H1 (cell line): ENCODE data around the gene C5orf58. TPM values are rescaled to one million over a fixed set of nuclear protein-coding genes. Genes with fewer than 3 reads are reported as not detected.

Experiments
- CTCF ChIA-PET: fragments of 300-600 bp; sonication (Branson Sonifier 250); formaldehyde crosslinking; loops from one replicate; lab custom pipeline; 2021; ENCODE audit not compliant: partially characterized antibody; lab: Charles Lee
- POLR2A ChIA-PET: fragments of 300-600 bp; sonication (Branson Sonifier 250); formaldehyde crosslinking; loops from one replicate; lab custom pipeline; 2021; ENCODE audit warnings: inconsistent platforms; ENCODE audit not compliant: partially characterized antibody; lab: Charles Lee
- DNase-seq, 2 experiments: peaks; one replicate each; pipeline versions ENCODE4 v3.0.0 to v3.0.0-alpha.2; 2010 to 2022; ENCODE audit warnings: low spot score in 2 of 2, low read depth in 1 of 2, mixed read lengths in 1 of 2
- FAIRE-seq: peaks from 2 replicates; lab custom pipeline; 2011; peaks lifted over from hg19 to GRCh38; lab: Jason Lieb, UNC
- H2AFZ ChIP-seq: 2 replicates; pipeline ENCODE4 v1.8.1; 2012; ENCODE audit warnings: low read length, inconsistent platforms
- H2AK5ac ChIP-seq: 2 replicates; pipeline ENCODE4 v1.6.1; 2013; ENCODE audit warnings: low read depth, low read length
- H2BK120ac ChIP-seq: replicated peaks from 2 replicates; pipeline ENCODE3; 2013; ENCODE audit warnings: low read depth, low read length, inconsistent platforms
- H2BK12ac ChIP-seq: 2 replicates; pipeline ENCODE4 v1.6.1; 2013; ENCODE audit warnings: low read depth, low read length
- H2BK15ac ChIP-seq: 2 replicates; pipeline ENCODE4 v1.6.1; 2013; ENCODE audit warnings: low read length
- H2BK20ac ChIP-seq: 2 replicates; pipeline ENCODE4 v1.6.1; 2013; ENCODE audit warnings: low read length
- H2BK5ac ChIP-seq: 2 replicates; pipeline ENCODE4 v1.6.1; 2013; ENCODE audit warnings: low read depth, low read length
- H3K14ac ChIP-seq: 2 replicates; pipeline ENCODE4 v1.6.1; 2013; ENCODE audit warnings: inconsistent platforms; ENCODE audit not compliant: insufficient read length
- H3K18ac ChIP-seq: 2 replicates; pipeline ENCODE4 v1.6.1; 2013; ENCODE audit warnings: low read length; ENCODE audit errors: extremely low read depth
- H3K23ac ChIP-seq: 2 replicates; pipeline ENCODE4 v1.6.1; 2013; ENCODE audit warnings: inconsistent platforms; ENCODE audit not compliant: insufficient read length
- H3K23me2 ChIP-seq: 2 replicates; pipeline ENCODE4 v1.6.1; 2013; ENCODE audit warnings: low read depth, low read length
- H3K27ac ChIP-seq: 2 replicates; pipeline ENCODE4 v1.6.1; 2011; ENCODE audit warnings: low read depth, low read length, inconsistent platforms
- H3K27me3 ChIP-seq, 4 experiments: replicated peaks in 1 of 4; 1 replicate in 1 of 4; 2 replicates in 3 of 4; pipeline versions ENCODE4 v1.6.1 to v1.8.1; 2011 to 2013; ENCODE audit warnings: low read length in 3 of 4, mild to moderate bottlenecking in 3 of 4, inconsistent platforms in 2 of 4, mixed read lengths in 2 of 4, moderate library complexity in 1 of 4; ENCODE audit not compliant: control insufficient read depth in 3 of 4, insufficient read depth in 3 of 4; ENCODE audit errors: extremely low read depth in 1 of 4
- H3K36me3 ChIP-seq, 4 experiments: 2 replicates each; pipeline versions ENCODE4 v1.6.1 to v1.8.1; 2011 to 2013; ENCODE audit warnings: mild to moderate bottlenecking in 4 of 4, low read length in 3 of 4, moderate library complexity in 2 of 4, control low read depth in 1 of 4, inconsistent platforms in 1 of 4; ENCODE audit not compliant: insufficient read depth in 4 of 4, control insufficient read depth in 2 of 4
- H3K4ac ChIP-seq: replicated peaks from 2 replicates; pipeline ENCODE3; 2013; ENCODE audit warnings: low read length, low read depth, mixed read lengths, inconsistent platforms; ENCODE audit not compliant: insufficient read length
- H3K4me1 ChIP-seq, 4 experiments: replicated peaks in 1 of 4; 1 replicate in 1 of 4; 2 replicates in 3 of 4; pipeline versions ENCODE4 v1.6.1 to v1.8.1; 2011 to 2013; ENCODE audit warnings: low read length in 3 of 4, inconsistent platforms in 2 of 4, mixed read lengths in 1 of 4; ENCODE audit not compliant: insufficient read depth in 4 of 4, control insufficient read depth in 3 of 4
- H3K4me2 ChIP-seq, 2 experiments: 2 replicates each; pipeline versions ENCODE4 v1.6.1 to v1.8.1; 2011 to 2013; ENCODE audit warnings: low read depth in 2 of 2, low read length in 2 of 2, control low read depth in 1 of 2, inconsistent platforms in 1 of 2, mild to moderate bottlenecking in 1 of 2; ENCODE audit not compliant: insufficient read depth in 1 of 2
- H3K4me3 ChIP-seq, 4 experiments: fragments of 200-600, 300-600 bp in 1 of 4; sonication (generic), shearing (Covaris generic), sonication (Bioruptor Twin) in 1 of 4; 2 replicates each; pipeline versions ENCODE4 v1.5.1 to v1.8.1; 2011 to 2016; ENCODE audit warnings: low read length in 4 of 4, low read depth in 3 of 4, control low read depth in 2 of 4, inconsistent platforms in 2 of 4, mild to moderate bottlenecking in 2 of 4, mixed read lengths in 1 of 4, moderate library complexity in 1 of 4; ENCODE audit not compliant: insufficient read depth in 2 of 4; ENCODE audit errors: extremely low read depth in 1 of 4
- H3K56ac ChIP-seq: replicated peaks from 2 replicates; pipeline ENCODE3; 2013; ENCODE audit warnings: low read depth, mild to moderate bottlenecking, mixed read lengths, low read length, inconsistent platforms; ENCODE audit not compliant: insufficient read length
- H3K79me1 ChIP-seq: 2 replicates; pipeline ENCODE4 v1.6.1; 2013; ENCODE audit warnings: low read depth, low read length, control low read depth
- H3K79me2 ChIP-seq, 2 experiments: 2 replicates each; pipeline versions ENCODE4 v1.6.1 to v1.8.1; 2012 to 2013; ENCODE audit warnings: low read length in 2 of 2, mild to moderate bottlenecking in 2 of 2, inconsistent platforms in 1 of 2; ENCODE audit not compliant: insufficient read depth in 2 of 2, control insufficient read depth in 1 of 2
- H3K9ac ChIP-seq, 4 experiments: replicated peaks in 1 of 4; 1 replicate in 1 of 4; 2 replicates in 3 of 4; pipeline versions ENCODE4 v1.6.1 to v1.8.1; 2011 to 2013; ENCODE audit warnings: low read depth in 3 of 4, low read length in 3 of 4, control low read depth in 2 of 4, mild to moderate bottlenecking in 2 of 4, moderate library complexity in 2 of 4, inconsistent platforms in 1 of 4; ENCODE audit errors: extremely low read depth in 1 of 4
- H3K9me3 ChIP-seq, 2 experiments: 2 replicates each; pipeline versions ENCODE4 v1.6.1 to v1.8.1; 2012 to 2013; ENCODE audit warnings: mild to moderate bottlenecking in 2 of 2, moderate library complexity in 2 of 2, control low read depth in 1 of 2, inconsistent platforms in 1 of 2, low read depth in 1 of 2, low read length in 1 of 2, mixed read lengths in 1 of 2; ENCODE audit not compliant: insufficient read depth in 2 of 2
- H4K20me1 ChIP-seq, 2 experiments: replicated peaks in 1 of 2; 2 replicates each; pipeline versions ENCODE3 to v1.8.1; 2011 to 2013; ENCODE audit warnings: inconsistent platforms in 2 of 2, low read length in 2 of 2, mild to moderate bottlenecking in 1 of 2; ENCODE audit not compliant: insufficient read depth in 2 of 2, control insufficient read depth in 1 of 2
- H4K5ac ChIP-seq: 2 replicates; pipeline ENCODE4 v1.6.1; 2013; ENCODE audit warnings: low read length, low read depth, mixed read lengths, inconsistent platforms; ENCODE audit not compliant: insufficient read length
- H4K8ac ChIP-seq: 2 replicates; pipeline ENCODE4 v1.8.0; 2013; ENCODE audit warnings: mild to moderate bottlenecking, moderate library complexity, low read length, inconsistent platforms; ENCODE audit not compliant: insufficient read depth; ENCODE audit errors: extremely low read depth
- H4K91ac ChIP-seq: replicated peaks from 2 replicates; pipeline ENCODE3; 2013; ENCODE audit warnings: low read length, mixed read lengths, inconsistent platforms; ENCODE audit not compliant: insufficient read length
- KDM1A ChIP-seq: fragments of 200-600, 300-600 bp; sonication (generic); IDR thresholded peaks from 2 replicates; pipeline ENCODE4 v1.7.1; 2016; ENCODE audit warnings: mild to moderate bottlenecking, low read length, borderline replicate concordance
- POLR2A ChIP-seq, 2 experiments: IDR thresholded peaks; 1 replicate in 1 of 2; 2 replicates in 1 of 2; pipeline ENCODE4 v1.6.1; 2011; ENCODE audit warnings: low read depth in 2 of 2, low read length in 2 of 2, mild to moderate bottlenecking in 2 of 2; ENCODE audit errors: control extremely low read depth in 1 of 2
- SIRT6 ChIP-seq: IDR thresholded peaks from one replicate; pipeline ENCODE4 v1.7.1; 2012; ENCODE audit warnings: low read length, inconsistent platforms
- SIX5 ChIP-seq: IDR thresholded peaks from 2 replicates; pipeline ENCODE4 v1.6.1; 2011; ENCODE audit warnings: mild to moderate bottlenecking, low read depth, low read length
- SRF ChIP-seq: IDR thresholded peaks from 2 replicates; pipeline ENCODE4 v1.6.1; 2011; ENCODE audit warnings: mild to moderate bottlenecking, low read depth, low read length, moderate library complexity
- TCF12 ChIP-seq: IDR thresholded peaks from 2 replicates; pipeline ENCODE4 v1.6.1; 2011; ENCODE audit warnings: low read depth, mild to moderate bottlenecking, low read length
- TEAD4 ChIP-seq: IDR thresholded peaks from 2 replicates; pipeline ENCODE4 v1.6.1; 2012; ENCODE audit warnings: low read depth, low read length, inconsistent platforms, mixed read lengths
- WGBS, 2 experiments: shearing (Covaris generic) in 1 of 2; methylation state at CpG; one replicate each; pipeline versions ENCODE4 v1.1.6 to v1.1.7; 2013 to 2015; ENCODE audit warnings: low lambda C conversion rate in 2 of 2, mixed read lengths in 2 of 2, inconsistent platforms in 1 of 2, low coverage in 1 of 2, missing lambda C conversion rate in 1 of 2; ENCODE audit not compliant: insufficient replicate concordance in 2 of 2, insufficient coverage in 1 of 2, insufficient read length in 1 of 2; ENCODE audit errors: extremely low coverage in 1 of 2, missing lambda C conversion rate in 1 of 2; 5-methylcytosine and 5-hydroxymethylcytosine counted together
- polyA plus RNA-seq, 7 experiments: library from polyadenylated mRNA; depleted of rRNA in 3 of 7; stranded (reverse) in 5 of 7; unstranded in 2 of 7; fragments of >200 nt in 5 of 7; fragments of 200-250 nt in 2 of 7; gene quantifications; 1 replicate in 5 of 7; 2 replicates in 1 of 7; 4 replicates in 1 of 7; pipeline versions ENCODE4 v1.2.1 to v1.2.3, GENCODE V29; 2011 to 2013; ENCODE audit warnings: missing spikeins in 2 of 7, mixed read lengths in 2 of 7
- total RNA-seq: library from RNA; stranded (reverse); fragmentation: NEBNext Ultra II Directional; extraction: Animal tissue kit (Norgen Biotek cat#: 25700); gene quantifications from 2 replicates; pipeline ENCODE4 v1.2.1, GENCODE V29; 2021

The C5orf58 gene
- total and polyA plus RNA-seq, 2 of the 8 experiments (the other 6 are each of a cell fraction or from before 2014, with no cell fraction given): 0.24 to 1.6 TPM

DNA sequence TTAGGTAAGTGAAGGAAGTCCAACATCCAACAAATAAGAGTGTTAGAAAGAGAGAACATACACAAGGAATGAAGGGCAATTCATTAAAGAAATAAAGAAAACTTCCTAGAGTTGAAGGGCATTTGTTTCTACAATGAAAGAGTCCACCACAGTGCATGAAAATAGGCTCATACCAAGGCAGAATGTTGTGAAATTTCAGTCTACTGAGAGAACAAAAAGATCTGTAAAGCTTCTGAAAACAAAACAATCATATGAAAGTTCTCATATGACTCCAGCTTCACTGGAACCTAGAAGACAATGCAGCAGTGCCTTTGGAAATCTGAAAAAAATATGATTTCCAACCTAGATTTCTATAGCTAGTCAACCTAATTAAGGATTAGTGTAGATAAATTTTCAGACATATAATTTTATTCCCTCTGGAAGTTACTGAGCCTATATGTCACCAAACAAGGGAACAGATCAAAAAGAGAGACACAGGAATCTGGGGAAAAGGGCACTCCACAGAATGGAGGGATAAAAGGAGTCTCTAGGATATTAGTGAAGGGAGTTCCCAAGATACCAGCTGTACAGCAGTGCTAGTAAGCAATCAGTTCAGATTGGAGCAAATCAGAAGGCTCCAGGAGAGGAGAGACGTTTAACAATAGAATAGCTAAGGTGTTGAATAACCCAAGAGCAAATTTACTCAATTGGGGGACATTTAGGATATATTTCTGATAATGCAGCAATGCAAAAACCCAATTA, 5.8 kb downstream of the C5orf58 start:
- H3K9ac ChIP-seq: no peak overlapping the region
- CTCF ChIA-PET: interaction anchor here (0.8 to 6.6 kb wide), 4 partner anchors 12 to 101 kb away, joined by 3 to 31 read pairs (median 6); no protein-coding TSS in a partner anchor
- H3K27ac ChIP-seq: no peak overlapping the region
- no peak overlapping the region for H4K5ac ChIP-seq
- no peak overlapping the region for H3K4ac ChIP-seq
- no peak for TF ChIP-seq KDM1A
- TF ChIP-seq POLR2A (IDR thresholded peaks at IDR 0.05; ENCODE audit: control extremely low read depth in 1 of 2, low read depth in 2 of 2, low read length in 2 of 2): no peak
- TF ChIP-seq SIRT6: no peak
- no peak for TF ChIP-seq SRF
- TF ChIP-seq SIX5: no peak
- TF ChIP-seq TCF12: no peak
- TF ChIP-seq TEAD4: no peak
- no peak overlapping the region for H2AK5ac ChIP-seq
- 69% methylated on average over 1 of the region's 1 CpG; no CpG with 5 or more reads in 1 of the 2 experiments for WGBS, 2 experiments
- no peaks in the 10 kb centered on the region for H3K79me1 ChIP-seq
- no peak overlapping the region for H3K4me3 ChIP-seq
- no peak overlapping the region for H4K91ac ChIP-seq
- no peak overlapping the region for H2BK20ac ChIP-seq
- no peak overlapping the region for H3K4me2 ChIP-seq
- no peak overlapping the region for H2BK120ac ChIP-seq
- no peaks in the 10 kb centered on the region for H4K20me1 ChIP-seq
- no peak for FAIRE-seq
- POLR2A ChIA-PET: no interaction called here
- H4K8ac ChIP-seq: no peak overlapping the region
- H3K23ac ChIP-seq: no peak overlapping the region
- no peak overlapping the region for H2BK5ac ChIP-seq
- no peak overlapping the region for H2AFZ ChIP-seq
- no peak overlapping the region for H3K18ac ChIP-seq
- no peak overlapping the region for H2BK15ac ChIP-seq
- no peaks in the 10 kb centered on the region for H3K4me1 ChIP-seq
- H2BK12ac ChIP-seq: no peak overlapping the region
- no peaks in the 10 kb centered on the region for H3K27me3 ChIP-seq
- H3K9me3 ChIP-seq: no peaks in the 10 kb centered on the region
- H3K79me2 ChIP-seq: no peaks in the 10 kb centered on the region
- DNase-seq: no peak
- no peak overlapping the region for H3K56ac ChIP-seq
- no peak overlapping the region for H3K14ac ChIP-seq
- H3K23me2 ChIP-seq: no peaks in the 10 kb centered on the region
- no peaks in the 10 kb centered on the region for H3K36me3 ChIP-seq
